ENCODE results near the gene ISCU.

- TF ChIP-seq HIVEP1 (CRISPR knock-in tag; IDR thresholded peaks at IDR 0.05) (no peak), RFX1 (IDR thresholded peaks at IDR 0.05) (no peak), ZC3H8 (IDR thresholded peaks at IDR 0.05) (no peak), NCOR1 (IDR thresholded peaks at IDR 0.05) (no peak), CTCF (IDR thresholded peaks at IDR 0.05 in 2 of 3, conservative IDR thresholded peaks at IDR 0.05 in 1 of 3; ENCODE audit: insufficient read depth in 2 of 3, low read depth in 1 of 3, low read length in 3 of 3) (no peak), ZNF24 (IDR thresholded peaks at IDR 0.05) (no peak), POLR2AphosphoS5 (IDR thresholded peaks at IDR 0.05; ENCODE audit: control insufficient read depth, insufficient read depth, low read depth, low read length) (no peak), POLR2A (conservative IDR thresholded peaks at IDR 0.05) (no peak), BRD4 (IDR thresholded peaks at IDR 0.05) (no peak), STAT5B (CRISPR knock-in tag; IDR thresholded peaks at IDR 0.05) (no peak)
- TF ChIP-seq, protein P1, sequence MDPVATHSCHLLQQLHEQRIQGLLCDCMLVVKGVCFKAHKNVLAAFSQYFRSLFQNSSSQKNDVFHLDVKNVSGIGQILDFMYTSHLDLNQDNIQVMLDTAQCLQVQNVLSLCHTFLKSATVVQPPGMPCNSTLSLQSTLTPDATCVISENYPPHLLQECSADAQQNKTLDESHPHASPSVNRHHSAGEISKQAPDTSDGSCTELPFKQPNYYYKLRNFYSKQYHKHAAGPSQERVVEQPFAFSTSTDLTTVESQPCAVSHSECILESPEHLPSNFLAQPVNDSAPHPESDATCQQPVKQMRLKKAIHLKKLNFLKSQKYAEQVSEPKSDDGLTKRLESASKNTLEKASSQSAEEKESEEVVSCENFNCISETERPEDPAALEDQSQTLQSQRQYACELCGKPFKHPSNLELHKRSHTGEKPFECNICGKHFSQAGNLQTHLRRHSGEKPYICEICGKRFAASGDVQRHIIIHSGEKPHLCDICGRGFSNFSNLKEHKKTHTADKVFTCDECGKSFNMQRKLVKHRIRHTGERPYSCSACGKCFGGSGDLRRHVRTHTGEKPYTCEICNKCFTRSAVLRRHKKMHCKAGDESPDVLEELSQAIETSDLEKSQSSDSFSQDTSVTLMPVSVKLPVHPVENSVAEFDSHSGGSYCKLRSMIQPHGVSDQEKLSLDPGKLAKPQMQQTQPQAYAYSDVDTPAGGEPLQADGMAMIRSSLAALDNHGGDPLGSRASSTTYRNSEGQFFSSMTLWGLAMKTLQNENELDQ (CRISPR knock-in tag; IDR thresholded peaks at IDR 0.05; ENCODE audit: borderline replicate concordance) = no peak
- TF ChIP-seq, protein P2, sequence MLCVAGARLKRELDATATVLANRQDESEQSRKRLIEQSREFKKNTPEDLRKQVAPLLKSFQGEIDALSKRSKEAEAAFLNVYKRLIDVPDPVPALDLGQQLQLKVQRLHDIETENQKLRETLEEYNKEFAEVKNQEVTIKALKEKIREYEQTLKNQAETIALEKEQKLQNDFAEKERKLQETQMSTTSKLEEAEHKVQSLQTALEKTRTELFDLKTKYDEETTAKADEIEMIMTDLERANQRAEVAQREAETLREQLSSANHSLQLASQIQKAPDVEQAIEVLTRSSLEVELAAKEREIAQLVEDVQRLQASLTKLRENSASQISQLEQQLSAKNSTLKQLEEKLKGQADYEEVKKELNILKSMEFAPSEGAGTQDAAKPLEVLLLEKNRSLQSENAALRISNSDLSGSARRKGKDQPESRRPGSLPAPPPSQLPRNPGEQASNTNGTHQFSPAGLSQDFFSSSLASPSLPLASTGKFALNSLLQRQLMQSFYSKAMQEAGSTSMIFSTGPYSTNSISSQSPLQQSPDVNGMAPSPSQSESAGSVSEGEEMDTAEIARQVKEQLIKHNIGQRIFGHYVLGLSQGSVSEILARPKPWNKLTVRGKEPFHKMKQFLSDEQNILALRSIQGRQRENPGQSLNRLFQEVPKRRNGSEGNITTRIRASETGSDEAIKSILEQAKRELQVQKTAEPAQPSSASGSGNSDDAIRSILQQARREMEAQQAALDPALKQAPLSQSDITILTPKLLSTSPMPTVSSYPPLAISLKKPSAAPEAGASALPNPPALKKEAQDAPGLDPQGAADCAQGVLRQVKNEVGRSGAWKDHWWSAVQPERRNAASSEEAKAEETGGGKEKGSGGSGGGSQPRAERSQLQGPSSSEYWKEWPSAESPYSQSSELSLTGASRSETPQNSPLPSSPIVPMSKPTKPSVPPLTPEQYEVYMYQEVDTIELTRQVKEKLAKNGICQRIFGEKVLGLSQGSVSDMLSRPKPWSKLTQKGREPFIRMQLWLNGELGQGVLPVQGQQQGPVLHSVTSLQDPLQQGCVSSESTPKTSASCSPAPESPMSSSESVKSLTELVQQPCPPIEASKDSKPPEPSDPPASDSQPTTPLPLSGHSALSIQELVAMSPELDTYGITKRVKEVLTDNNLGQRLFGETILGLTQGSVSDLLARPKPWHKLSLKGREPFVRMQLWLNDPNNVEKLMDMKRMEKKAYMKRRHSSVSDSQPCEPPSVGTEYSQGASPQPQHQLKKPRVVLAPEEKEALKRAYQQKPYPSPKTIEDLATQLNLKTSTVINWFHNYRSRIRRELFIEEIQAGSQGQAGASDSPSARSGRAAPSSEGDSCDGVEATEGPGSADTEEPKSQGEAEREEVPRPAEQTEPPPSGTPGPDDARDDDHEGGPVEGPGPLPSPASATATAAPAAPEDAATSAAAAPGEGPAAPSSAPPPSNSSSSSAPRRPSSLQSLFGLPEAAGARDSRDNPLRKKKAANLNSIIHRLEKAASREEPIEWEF (CRISPR knock-in tag; IDR thresholded peaks at IDR 0.05) = no peak
- TF ChIP-seq, protein P3, sequence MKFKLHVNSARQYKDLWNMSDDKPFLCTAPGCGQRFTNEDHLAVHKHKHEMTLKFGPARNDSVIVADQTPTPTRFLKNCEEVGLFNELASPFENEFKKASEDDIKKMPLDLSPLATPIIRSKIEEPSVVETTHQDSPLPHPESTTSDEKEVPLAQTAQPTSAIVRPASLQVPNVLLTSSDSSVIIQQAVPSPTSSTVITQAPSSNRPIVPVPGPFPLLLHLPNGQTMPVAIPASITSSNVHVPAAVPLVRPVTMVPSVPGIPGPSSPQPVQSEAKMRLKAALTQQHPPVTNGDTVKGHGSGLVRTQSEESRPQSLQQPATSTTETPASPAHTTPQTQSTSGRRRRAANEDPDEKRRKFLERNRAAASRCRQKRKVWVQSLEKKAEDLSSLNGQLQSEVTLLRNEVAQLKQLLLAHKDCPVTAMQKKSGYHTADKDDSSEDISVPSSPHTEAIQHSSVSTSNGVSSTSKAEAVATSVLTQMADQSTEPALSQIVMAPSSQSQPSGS (CRISPR knock-in tag; IDR thresholded peaks at IDR 0.05) = no peak
Measured at GRCh38 chr12:108589028-108589839, 26.8 kb downstream of the ISCU start.
